ENCODE measurements around the gene UBE2K.
"Not testable (repeated sequence)": the region's sequence is repeated elsewhere in the genome, so short reads cannot be mapped to it uniquely, and the experiment has no call there.

The UBE2K gene

GRCh38 chr4:39731908-39732307 is 34.0 kb downstream of the UBE2K start:
- no peak for DNase-seq

DNA sequence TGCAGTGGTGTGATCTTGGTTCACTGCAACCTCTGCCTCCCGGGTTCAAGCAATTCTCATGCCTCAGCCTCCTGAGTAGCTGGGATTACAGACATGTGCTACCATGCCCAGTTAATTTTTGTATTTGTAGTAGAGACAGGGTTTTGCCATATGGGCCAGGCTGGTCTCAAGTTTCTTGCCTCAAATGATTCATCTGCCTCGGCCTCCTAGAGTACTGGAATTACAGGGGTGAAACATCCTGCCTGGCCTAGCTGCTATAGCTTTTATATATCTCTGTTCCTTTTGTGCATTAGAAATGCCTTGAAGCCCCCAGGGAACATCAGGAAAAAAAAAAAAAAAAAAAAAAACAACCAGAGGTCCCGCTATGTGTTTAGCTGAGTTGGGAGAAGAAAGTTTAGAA is 34.8 kb downstream of the UBE2K start:
- DNase-seq = peak; percentile 87

DNA sequence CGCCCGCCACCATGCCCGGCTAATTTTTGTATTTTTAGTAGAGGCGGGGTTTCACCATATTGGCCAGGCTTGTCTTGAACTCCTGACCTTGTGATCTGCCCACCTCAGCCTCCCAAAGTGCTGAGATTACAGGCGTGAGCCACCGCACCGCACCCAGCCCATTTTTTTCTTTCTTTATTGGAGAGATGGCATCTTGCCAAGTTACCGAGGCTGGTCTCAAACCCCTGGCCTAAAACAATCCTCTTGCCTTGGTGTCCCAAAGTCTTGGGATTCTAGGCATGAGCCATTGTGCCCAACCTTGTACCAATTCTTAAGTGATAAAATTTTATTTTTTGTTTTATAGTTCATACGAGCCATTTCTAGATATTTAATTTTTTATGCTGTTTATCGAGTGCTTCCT is 41.7 kb downstream of the UBE2K start:
- DNase-seq = not testable (repeated sequence)

DNA sequence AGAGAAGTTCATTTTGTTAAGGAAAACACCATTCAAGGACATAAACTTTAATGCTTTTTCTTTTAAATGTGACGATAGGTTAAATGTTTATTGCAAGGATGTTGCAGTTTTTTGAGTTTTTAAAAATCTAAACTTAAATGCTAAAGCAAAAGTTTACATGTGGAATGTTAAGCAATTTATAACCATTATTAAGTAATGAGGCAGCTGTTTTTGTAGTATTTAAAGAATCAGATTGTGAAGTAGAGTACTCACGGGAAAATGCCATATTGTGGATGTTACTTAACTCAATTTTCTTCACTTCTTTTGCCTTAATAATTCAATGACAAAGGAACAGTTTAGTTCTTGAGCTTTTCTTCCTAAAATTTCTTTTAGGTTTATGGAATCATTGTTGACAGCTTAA is 43.5 kb downstream of the UBE2K start:
- no peak for DNase-seq

DNA sequence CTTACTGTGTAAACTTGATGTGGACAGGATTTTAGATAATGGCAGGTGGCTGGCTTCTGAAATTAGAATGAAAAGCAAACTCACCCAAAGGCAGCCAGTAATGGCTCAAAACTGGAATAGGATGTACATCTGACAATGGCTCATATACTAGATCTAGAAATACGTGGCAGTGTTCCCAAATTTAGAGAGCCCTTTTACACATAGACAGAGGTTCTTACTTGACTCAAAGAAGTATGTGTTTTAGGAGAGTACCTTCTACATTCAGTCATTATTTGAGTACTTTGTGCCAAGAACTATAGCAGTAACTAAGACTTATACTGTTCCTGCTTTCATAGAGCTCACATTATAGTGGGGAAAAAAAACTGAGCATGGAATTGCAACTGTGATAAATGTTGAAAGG is 48.0 kb downstream of the UBE2K start:
- no peak for DNase-seq

GRCh38 chr4:39750216-39750615 is 52.3 kb downstream of the UBE2K start:
- no peak for DNase-seq

DNA sequence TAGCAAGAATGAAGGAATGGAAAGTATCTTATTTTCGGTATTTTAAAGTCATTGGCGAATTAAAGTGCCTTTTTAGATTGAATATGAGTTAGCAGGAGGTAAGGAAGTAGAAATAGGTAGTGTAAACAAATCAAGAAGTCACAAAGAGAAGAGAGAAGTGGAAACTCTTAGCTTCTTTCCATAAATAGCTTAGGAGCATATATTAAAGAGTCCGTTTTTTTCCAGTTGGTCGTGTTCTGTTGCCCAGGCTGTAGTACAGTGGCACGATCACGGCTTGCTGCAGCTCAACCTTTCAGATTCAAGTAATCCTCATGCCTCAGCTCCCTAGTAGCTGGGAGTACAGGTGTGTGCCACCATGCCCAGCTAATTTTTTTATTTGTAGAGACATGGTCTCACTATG is 56.4 kb downstream of the UBE2K start:
- no peak for DNase-seq

DNA sequence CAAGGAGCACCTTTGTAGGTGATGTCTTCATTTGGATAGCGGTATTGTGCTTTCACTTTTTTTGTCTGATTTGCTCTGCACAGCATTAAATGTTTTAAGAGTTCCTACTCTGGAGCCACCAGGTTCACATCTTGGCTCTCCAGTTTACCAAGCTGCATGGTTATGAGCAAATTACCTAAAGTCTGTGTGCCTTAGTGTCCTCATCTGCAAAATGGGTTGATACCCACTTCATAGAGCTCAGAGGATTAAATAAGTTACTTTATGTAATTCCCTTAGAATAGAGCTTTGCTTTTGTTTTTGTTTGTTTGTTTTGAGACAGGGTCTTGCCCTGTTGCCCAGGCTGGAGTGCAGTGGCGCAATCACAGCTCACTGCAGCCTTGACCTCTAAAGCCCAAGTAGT is 58.2 kb downstream of the UBE2K start:
- no peak for DNase-seq

GRCh38 chr4:39758176-39758575 is 60.2 kb downstream of the UBE2K start:
- no peak for DNase-seq

GRCh38 chr4:39759569-39759968 is 61.6 kb downstream of the UBE2K start:
- DNase-seq = no peak

DNA sequence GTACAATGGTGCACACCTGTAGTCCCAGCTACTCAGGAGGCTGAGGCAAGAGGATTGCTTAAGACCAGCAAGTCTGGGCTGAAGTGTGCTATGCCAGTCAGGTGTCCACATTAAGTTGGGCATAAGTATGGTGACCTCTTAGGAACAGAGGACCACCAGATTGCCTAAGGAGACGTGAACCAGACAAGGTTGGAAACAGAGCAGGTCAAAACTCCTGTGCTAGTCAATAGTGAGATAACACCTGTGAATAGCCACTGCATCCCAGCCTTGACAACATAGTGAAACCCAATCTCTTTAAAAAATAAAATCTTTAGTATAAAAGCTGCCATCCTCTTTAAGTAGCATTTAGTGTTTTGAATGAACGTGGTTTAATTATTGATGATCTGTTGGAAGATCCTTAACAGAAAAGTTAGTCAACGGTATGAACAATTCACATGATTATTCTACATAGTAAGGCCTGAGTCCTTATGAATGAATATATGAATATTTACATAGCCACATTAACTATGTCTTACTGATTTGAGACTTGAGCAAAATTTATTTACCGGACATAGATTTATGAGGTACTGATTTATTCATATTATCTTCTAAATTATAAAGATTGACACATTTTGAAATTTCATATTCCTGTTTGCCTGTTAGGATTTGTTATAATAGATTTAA is 63.2 kb downstream of the UBE2K start:
- DNase-seq = no peak

- no peak for DNase-seq
Measured at GRCh38 chr4:39763714-39764572, 66.0 kb downstream of the UBE2K start.

DNA sequence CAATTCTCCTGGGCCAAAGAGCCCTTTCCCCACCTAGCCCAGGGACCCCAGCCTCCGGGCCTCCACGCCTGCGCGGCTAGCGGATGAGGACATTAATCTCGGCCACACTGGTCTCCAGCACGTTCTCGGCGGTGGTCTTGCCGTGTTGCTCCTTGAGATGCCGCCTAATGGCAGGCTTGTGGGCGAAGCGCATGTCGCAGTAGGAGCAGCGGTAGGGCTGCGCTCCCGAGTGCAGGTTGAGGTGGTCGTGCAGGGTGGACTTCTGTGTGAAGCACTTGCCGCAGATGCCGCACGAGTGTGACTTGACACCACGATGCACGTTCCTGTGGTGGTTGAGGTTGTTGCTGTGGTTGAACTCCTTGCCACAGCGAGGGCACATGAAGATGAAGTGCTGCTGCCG is 72.1 kb downstream of the UBE2K start:
- no peak for DNase-seq

DNA sequence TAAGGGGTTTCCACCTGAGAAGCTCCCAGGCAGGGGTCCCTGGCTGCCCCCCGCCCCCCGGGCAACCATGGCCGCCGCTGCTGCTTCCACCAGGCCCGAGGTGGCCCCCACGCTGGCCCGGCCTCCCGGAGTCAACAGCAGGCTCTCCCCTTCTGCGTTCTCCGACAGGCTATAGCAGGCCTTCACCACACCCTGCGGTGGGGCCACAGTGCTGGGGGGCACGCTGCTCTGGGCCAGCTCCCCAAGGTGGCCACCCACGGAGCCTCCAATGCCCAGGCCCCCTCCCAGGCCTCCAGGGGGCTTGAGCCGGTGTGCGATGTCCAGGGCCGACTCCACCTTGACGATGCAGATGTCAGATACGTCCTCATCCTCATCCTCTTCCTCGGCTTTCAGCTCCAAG is 72.5 kb downstream of the UBE2K start:
- no peak for DNase-seq

GRCh38 chr4:39770969-39771724 is 73.2 kb downstream of the UBE2K start:
- DNase-seq = no peak

- DNase-seq = not testable (repeated sequence)
Measured at GRCh38 chr4:39781988-39782387, 84.1 kb downstream of the UBE2K start.

GRCh38 chr4:39785083-39785482 is 87.1 kb downstream of the UBE2K start:
- DNase-seq = no peak

GRCh38 chr4:39786838-39787237 is 88.9 kb downstream of the UBE2K start:
- DNase-seq = no peak

- no peak for DNase-seq
Measured at GRCh38 chr4:39792128-39792527, 94.2 kb downstream of the UBE2K start.

DNA sequence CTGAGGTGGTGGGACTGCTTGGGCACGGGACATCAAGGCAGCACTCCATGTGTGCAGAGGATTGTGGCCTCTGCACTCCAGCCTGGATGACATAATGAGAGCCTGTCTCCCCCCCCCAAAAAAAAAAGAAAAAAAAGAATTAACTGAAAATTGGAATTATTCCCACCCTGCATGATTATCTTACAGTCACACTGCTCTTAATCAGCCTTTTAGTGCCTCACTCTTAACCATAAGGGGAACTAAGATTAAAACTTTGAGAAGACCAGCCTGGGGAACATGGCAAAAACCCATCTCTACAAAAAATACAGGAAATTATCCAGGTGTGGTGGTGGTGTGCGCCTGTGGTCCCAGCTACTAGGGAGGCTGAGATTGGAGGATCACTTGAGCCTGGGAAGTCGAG is 94.6 kb downstream of the UBE2K start:
- no peak for DNase-seq

GRCh38 chr4:39792976-39793375 is 95.0 kb downstream of the UBE2K start:
- not testable (repeated sequence) for DNase-seq

- peak; percentile 33 for DNase-seq
Measured at GRCh38 chr4:39802005-39802404, 104.1 kb downstream of the UBE2K start.

DNA sequence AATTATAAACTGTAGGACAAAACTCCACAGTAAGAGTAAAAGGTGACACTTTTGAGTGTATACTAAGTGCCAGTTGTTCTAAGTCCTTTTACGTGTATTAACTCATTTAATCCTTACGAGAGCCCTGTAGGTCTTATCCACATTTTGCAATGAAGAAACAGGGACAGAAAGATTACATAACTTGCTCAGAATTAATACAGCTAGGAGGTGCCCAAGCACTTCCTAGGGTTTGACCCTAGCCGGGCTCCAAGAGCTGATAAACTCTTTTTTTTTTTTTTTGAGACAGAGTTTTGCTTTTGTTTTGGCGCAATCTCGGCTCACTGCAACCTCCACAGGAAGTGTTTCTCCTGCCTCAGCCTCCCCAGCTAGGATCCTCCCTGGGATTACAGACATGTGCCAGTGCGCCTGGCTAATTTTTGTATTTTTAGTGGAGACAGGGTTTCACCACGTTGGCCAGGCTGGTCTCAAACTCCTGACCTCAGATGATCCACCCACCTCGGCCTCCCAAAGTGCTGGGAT is 110.4 kb downstream of the UBE2K start:
- no peak for DNase-seq

Measured in fibroblast of skin of scalp (primary cell).